GM12872 (cell line): Measurements from ENCODE around the gene KLHL8.

Experiments
- CTCF ChIP-seq: IDR thresholded peaks from 3 replicates; pipeline ENCODE4 v1.5.1; 2011; ENCODE audit warnings: low read depth, mild to moderate bottlenecking, low read length, moderate library complexity; ENCODE audit not compliant: insufficient read depth

Gene KLHL8

GRCh38 chr4:87257523-87257922 is 37.1 kb upstream of the KLHL8 start:
- TF ChIP-seq CTCF: no peak

- TF ChIP-seq CTCF: no peak
Measured at GRCh38 chr4:87255755-87256154, 35.3 kb upstream of the KLHL8 start.

GRCh38 chr4:87251106-87251505 is 30.7 kb upstream of the KLHL8 start:
- TF ChIP-seq CTCF: no peak

- TF ChIP-seq CTCF: no peak
Measured at GRCh38 chr4:87250294-87250693, 29.9 kb upstream of the KLHL8 start.

GRCh38 chr4:87249332-87250019 is 29.1 kb upstream of the KLHL8 start:
- no peak for TF ChIP-seq CTCF

GRCh38 chr4:87243426-87244053 is 23.1 kb upstream of the KLHL8 start:
- TF ChIP-seq CTCF: no peak

- no peak for TF ChIP-seq CTCF
Measured at GRCh38 chr4:87241336-87241735, 20.9 kb upstream of the KLHL8 start.
